Subcutaneous abdominal adipose tissue (tissue), 5 donors: ENCODE measurements around the gene STXBP5L.
"Not testable (repeated sequence)": the region's sequence is repeated elsewhere in the genome, so short reads cannot be mapped to it uniquely, and the experiment has no call there.

Source experiments
- H3K27ac ChIP-seq: one replicate; pipeline ENCODE4 v1.7.0; 2013; ENCODE audit warnings: low read depth, mild to moderate bottlenecking, inconsistent platforms, low read length, moderate library complexity
- H3K27me3 ChIP-seq, 5 donors: one replicate each; pipeline ENCODE4 v1.7.0; 2013; ENCODE audit warnings: low read length in 5 of 5, inconsistent platforms in 1 of 5; ENCODE audit not compliant: control insufficient read depth in 5 of 5, insufficient read depth in 4 of 5
- H3K36me3 ChIP-seq, 5 donors: one replicate each; pipeline ENCODE4 v1.7.0; 2013; ENCODE audit warnings: low read length in 5 of 5; ENCODE audit not compliant: control insufficient read depth in 5 of 5, insufficient read depth in 5 of 5
- H3K4me1 ChIP-seq, 5 donors: one replicate each; pipeline ENCODE4 v1.7.0; 2013; ENCODE audit warnings: low read length in 5 of 5, mild to moderate bottlenecking in 3 of 5, moderate library complexity in 1 of 5; ENCODE audit not compliant: control insufficient read depth in 5 of 5, insufficient read depth in 5 of 5
- H3K4me3 ChIP-seq, 5 donors: one replicate each; pipeline ENCODE4 v1.7.0; 2013; ENCODE audit warnings: low read length in 5 of 5, low read depth in 1 of 5
- H3K9ac ChIP-seq, 5 donors: one replicate each; pipeline ENCODE4 v1.7.0; 2013; ENCODE audit warnings: low read length in 5 of 5, mild to moderate bottlenecking in 4 of 5, moderate library complexity in 3 of 5
- H3K9me3 ChIP-seq, 5 donors: one replicate each; pipeline ENCODE4 v1.7.0; 2013; ENCODE audit warnings: low read length in 5 of 5; ENCODE audit not compliant: control insufficient read depth in 5 of 5
- donor health status: healthy.
- donor health status: healthy.
- donor health status: healthy.
- donor health status: healthy.
- donor health status: healthy.

The STXBP5L gene

DNA sequence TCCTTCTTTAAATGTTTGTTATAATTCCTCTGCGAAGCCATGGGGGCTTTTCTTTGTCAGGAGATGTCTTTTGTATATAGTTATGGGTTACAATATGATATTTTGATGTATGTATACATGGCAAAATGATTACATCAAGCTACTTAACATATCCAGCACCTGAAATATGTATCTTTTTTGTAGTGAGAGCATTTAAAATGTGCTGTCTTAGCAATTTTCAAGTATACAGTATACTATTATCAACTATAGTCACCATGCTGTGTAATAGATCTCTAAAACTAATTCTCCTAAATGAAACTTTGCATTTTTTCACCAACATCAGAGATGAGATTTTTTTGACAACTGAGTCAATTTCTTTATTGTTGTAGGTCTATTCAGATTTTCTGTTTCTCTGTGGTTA, 77.2 kb downstream of the STXBP5L start:
- Histone ChIP-seq H3K9ac (no peak overlapping the region), H3K27ac (no peak overlapping the region), H3K36me3 (no peaks in the 10 kb centered on the region)

DNA sequence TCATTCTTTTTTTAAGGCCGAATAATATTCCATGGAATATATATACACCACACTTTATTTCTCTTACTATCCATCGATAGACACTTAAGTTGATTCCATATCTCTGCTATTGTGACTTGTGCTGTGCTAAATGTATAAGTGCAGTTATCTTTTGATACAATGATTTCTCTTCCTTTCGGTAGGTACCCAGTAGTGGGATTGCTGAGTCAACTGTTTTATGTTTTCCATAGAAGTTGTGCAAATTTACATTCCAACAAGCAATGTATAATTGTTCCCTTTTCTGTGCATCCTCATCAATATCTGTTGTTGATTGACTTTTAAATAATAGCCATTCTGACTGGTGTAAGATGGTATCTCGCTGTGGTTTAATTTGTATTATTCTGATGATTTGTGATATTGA, 81.0 kb downstream of the STXBP5L start:
- H3K36me3 ChIP-seq = no peaks in the 10 kb centered on the region
- H3K9ac ChIP-seq = no peak overlapping the region
- H3K4me3 ChIP-seq = no peak overlapping the region
- no peaks in the 10 kb centered on the region for H3K4me1 ChIP-seq
- H3K27me3 ChIP-seq = no peaks in the 10 kb centered on the region
- peaks cover 0 to 5% (median 4%) of the 10 kb centered on the region in 5 donors for H3K9me3 ChIP-seq
- H3K27ac ChIP-seq = no peak overlapping the region

More for the DNA sequence above, 77.2 kb downstream of the STXBP5L start:
- Histone ChIP-seq H3K27me3 (no peaks in the 10 kb centered on the region), H3K4me3 (no peak overlapping the region), H3K9me3 (peaks cover 0 to 19% (median 19%) of the 10 kb centered on the region in 5 donors), H3K4me1 (no peaks in the 10 kb centered on the region)

DNA sequence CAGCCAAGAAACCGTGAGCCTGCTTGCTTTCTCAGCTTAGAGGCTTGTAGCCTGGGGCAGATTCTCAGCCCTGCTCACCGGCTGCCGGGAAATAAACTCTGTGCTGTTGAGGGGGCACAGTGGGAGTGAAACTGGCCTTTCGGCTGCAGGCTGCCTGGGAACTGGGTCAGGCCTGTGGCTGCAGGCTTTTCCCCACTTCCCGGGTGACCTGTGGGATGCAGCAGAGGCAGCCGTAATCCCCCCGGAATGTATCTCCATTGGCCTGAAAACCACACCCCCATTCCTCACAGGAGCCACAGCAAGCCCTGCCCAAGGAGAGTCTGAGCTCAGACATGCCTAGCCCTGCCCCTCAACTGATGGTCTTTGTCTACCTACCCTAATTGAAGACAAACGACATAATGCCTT, 110.9 kb downstream of the STXBP5L start:
- Histone ChIP-seq H3K36me3 (no peaks in the 10 kb centered on the region), H3K4me3 (no peak overlapping the region), H3K27ac (no peak overlapping the region), H3K4me1 (no peaks in the 10 kb centered on the region), H3K27me3 (no peaks in the 10 kb centered on the region), H3K9me3 (peaks cover 0 to 4% (median 2%) of the 10 kb centered on the region in 5 donors), H3K9ac (no peak overlapping the region)

DNA sequence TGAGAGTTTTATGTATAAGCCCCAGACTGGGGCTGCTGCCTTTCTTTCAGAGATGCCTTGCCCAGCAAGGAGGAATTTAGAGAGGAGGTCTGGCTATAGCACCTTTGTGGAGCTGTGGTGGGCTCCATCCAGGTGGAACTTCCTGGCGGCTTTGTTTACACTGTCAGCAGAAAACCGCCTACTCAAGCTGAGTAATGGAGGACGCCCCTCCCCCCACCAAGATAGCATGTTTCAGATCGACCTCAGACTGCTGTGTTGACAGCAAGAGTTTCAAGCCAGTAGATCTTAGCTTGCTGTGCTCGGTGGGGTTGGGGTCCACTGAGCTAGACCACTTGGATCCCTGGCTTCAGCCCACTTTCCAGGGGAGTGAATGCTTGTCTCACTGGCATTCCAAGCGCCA, 155.6 kb downstream of the STXBP5L start:
- Histone ChIP-seq H3K9ac (no peak overlapping the region), H3K36me3 (no peaks in the 10 kb centered on the region), H3K27ac (no peak overlapping the region), H3K4me1 (no peaks in the 10 kb centered on the region), H3K4me3 (no peak overlapping the region), H3K9me3 (peaks cover 0 to 4% (median 0%) of the 10 kb centered on the region in 5 donors), H3K27me3 (no peaks in the 10 kb centered on the region)

DNA sequence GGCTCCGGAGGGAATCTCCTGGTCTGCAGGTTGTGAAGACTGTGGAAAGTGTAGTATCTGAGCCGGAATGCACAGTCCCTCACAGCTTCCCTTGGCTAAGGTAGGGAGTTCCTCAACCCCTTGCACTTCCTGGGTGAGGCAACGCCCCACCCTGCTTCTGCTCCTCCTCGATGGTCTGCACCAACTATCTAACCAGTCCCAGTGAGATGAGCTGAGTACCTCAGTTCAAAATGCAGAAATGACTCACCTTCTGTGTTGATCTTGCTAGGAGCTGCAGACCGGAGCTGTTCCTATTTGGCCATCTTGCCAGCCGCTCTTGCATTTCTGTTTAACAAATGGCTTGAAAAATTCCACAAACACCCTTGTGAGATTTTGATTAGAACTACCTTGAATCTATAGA, 156.1 kb downstream of the STXBP5L start:
- Histone ChIP-seq H3K27ac (no peak overlapping the region), H3K9me3 (peaks cover 0 to 4% (median 0%) of the 10 kb centered on the region in 5 donors), H3K4me1 (no peaks in the 10 kb centered on the region), H3K4me3 (no peak overlapping the region), H3K9ac (no peak overlapping the region), H3K36me3 (no peaks in the 10 kb centered on the region), H3K27me3 (no peaks in the 10 kb centered on the region)

DNA sequence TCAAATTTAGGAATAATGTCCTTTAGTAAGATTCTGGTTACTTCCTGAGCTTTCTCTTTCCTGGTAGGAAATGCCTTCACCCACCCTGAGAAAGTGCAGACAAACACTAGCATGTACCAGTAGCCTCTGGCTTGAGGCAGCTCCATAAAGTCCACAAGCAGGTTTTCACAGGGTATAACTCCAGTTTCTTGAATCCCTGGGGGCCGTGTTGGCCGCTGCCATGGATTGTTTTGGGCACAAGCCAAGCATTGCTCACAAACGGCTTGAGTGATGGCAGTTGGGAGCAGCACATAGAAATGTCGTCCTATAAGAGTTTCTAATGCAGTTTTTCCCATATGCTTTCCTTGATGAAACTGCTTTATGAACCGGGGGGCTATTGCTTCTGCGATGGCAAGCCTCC, 164.1 kb downstream of the STXBP5L start:
- Histone ChIP-seq H3K4me3 (no peak overlapping the region), H3K4me1 (peaks cover 0 to 8% (median 6%) of the 10 kb centered on the region in 5 donors), H3K27ac (no peak overlapping the region), H3K9ac (no peak overlapping the region), H3K9me3 (no peaks in the 10 kb centered on the region), H3K27me3 (no peaks in the 10 kb centered on the region), H3K36me3 (no peaks in the 10 kb centered on the region)

DNA sequence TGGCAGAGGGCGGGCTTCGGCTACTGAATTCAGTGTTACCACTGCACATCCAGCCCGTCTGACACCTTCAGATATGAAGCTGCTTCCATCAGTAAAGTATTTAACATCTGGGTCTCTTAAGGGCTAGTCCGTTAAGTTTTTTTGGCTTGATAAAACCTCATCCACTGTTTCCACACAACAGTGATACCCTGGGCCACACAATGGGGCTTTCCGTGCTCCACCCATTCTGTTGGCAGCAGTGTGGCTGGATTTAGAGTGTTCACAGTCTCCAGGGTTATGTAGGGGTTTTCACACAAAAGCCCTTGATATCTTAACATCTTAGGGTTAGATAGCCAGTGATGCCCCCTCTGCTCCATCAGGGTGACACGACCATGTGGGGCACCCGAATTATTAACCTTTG, 165.0 kb downstream of the STXBP5L start:
- Histone ChIP-seq H3K9me3 (no peaks in the 10 kb centered on the region), H3K36me3 (no peaks in the 10 kb centered on the region), H3K9ac (no peak overlapping the region), H3K27ac (no peak overlapping the region), H3K27me3 (no peaks in the 10 kb centered on the region), H3K4me1 (peaks cover 0 to 8% (median 6%) of the 10 kb centered on the region in 5 donors), H3K4me3 (no peak overlapping the region)

DNA sequence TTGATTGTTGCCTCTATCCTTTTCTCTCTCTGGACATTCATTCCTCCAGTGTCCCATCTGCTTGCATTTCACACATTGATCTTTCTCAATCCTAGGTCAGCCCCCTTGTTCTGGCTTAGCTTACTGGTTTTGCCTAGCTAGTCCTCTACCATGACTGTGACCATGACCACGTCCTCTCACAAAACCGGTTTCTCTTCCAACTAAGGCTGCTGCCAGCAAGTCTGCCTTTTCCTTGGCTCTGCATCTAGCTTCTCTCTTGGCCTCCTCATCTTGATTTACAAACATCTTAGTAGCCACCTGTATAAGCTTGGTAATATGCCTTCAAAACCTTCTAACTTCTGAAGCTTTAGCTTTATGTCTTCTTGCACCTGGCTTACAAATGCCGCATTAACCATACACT, 167.2 kb downstream of the STXBP5L start:
- peaks cover 0 to 3% (median 0%) of the 10 kb centered on the region in 5 donors for H3K9me3 ChIP-seq

DNA sequence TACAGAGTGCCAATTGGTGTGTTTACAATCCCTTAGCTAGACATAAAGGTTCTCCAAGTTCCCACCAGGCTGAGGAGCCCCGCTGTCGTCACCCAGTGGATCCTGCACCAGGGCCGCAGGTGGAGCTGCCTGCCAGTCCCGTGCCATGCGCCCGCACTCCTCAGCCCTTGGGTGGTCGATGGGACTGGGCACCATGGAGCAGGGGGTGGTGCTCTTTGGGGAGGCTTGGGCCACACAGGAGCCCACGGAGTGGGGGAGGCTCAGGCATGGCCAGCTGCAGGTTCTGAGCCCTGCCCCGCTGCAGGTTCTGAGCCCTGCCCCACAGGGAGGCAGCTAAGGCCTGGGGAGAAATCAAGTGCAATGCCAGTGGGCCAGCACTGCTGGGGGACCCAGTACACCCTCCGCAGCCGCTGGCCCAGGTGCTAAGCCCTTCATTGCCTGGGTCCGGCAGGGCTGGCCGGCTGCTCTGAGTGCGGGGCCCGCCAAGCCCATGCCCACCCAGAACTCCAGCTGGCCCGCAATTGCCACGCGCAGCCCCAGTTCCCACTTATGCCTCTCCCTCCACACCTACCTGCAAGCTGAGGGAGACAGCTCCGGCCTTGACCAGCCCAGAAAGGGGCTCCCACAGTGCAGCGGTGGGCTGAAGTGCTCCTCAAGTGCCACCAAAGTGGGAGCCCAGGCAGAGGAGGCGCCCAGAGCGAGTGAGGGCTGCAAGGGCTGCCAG, 170.5 kb downstream of the STXBP5L start:
- H3K4me1 ChIP-seq, H3K27ac ChIP-seq, H3K4me3 ChIP-seq, H3K9me3 ChIP-seq, H3K9ac ChIP-seq, H3K36me3 ChIP-seq, H3K27me3 ChIP-seq: not testable (repeated sequence)

More for the DNA sequence above, 167.2 kb downstream of the STXBP5L start:
- Histone ChIP-seq H3K27ac (no peak overlapping the region), H3K4me1 (peaks cover 0 to 8% (median 6%) of the 10 kb centered on the region in 5 donors), H3K4me3 (no peak overlapping the region), H3K36me3 (no peaks in the 10 kb centered on the region), H3K27me3 (no peaks in the 10 kb centered on the region), H3K9ac (no peak overlapping the region)

DNA sequence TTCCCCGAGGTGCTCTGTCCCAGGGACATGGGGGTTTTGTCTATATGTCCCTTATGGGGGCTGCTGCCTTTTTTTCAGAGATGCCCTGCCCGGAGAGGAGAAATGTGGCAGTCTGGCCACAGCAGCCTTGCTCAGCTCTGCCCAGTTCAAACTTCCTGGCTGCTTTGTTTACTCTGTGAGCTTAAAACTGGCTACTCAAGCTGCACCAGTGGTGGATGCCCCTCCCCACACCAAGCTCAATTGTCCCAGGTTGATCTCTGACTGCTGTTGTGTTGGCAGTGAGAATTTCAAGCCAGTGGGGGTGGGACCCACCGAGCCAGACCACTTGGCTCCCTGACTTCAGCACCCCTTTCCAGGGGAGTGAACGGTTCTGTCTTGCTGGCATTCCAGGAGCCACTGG, 188.9 kb downstream of the STXBP5L start:
- Histone ChIP-seq H3K9me3 (peaks cover 0 to 8% (median 0%) of the 10 kb centered on the region in 5 donors), H3K36me3 (no peaks in the 10 kb centered on the region)

More for the DNA sequence above, 188.9 kb downstream of the STXBP5L start:
- Histone ChIP-seq H3K4me1 (no peaks in the 10 kb centered on the region), H3K27ac (no peak overlapping the region), H3K27me3 (no peaks in the 10 kb centered on the region), H3K4me3 (no peak overlapping the region), H3K9ac (no peak overlapping the region)
